Endometrial microvascular endothelial cells (primary cell): Measurements from ENCODE around the gene ALDH2. TPM values are rescaled to one million over a fixed set of nuclear protein-coding genes. Genes with fewer than 3 reads are reported as not detected.
"Not testable (repeated sequence)": the region's sequence is repeated elsewhere in the genome, so short reads cannot be mapped to it uniquely, and the experiment has no call there.

Experiments used
- in situ Hi-C: cut with HindIII; loops from 2 replicates; pipeline ENCODE4 v1.10.0; 2017; ENCODE audit warnings: low sequenced_read_pairs, low pct_unique_long_range_greater_than_20kb; ENCODE audit errors: inconsistent ontology term
- total RNA-seq: library from RNA; depleted of rRNA; stranded (reverse); fragments of >200 nt; gene quantifications from one replicate; pipeline ENCODE4 v1.2.3, GENCODE V29; 2015; ENCODE audit errors: inconsistent ontology term

Gene ALDH2
- 52.8 TPM for total RNA-seq

DNA sequence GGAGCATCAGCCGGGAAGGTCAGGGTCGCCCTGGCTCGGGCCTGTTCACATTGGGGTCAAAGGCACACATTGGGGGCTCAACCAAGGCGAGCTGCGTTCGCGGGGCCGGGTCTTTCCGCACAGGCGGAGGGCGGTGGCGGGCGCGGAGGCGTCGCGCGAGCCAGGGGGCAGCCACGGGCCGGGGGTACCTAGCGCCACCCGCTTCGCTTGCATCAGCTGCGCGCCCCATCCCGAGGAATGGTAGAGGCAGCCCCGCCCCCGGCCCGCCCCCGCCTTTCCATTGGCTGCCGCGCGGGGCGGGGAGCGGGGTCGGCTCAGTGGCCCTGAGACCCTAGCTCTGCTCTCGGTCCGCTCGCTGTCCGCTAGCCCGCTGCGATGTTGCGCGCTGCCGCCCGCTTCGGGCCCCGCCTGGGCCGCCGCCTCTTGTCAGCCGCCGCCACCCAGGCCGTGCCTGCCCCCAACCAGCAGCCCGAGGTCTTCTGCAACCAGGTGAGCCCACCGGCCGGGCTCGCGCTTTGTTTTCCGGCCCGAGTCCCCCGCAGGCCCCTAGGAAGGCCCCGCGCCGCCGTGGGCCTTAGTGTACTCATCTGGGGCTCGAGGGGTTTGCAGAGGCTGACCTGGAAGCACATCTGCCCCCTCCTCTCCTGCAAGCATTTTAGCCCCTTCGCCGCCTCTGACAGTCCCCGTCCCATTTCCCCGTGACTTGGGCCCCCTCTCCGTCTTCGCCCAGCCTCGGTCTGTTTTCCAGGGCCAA is at the start of gene ALDH2:
ALDH2 (plus strand) TSS at position 326 of the 754 bp plus-strand sequence; CDS start at position 376, 50 bp downstream.
- in situ Hi-C loops: no loop called here

DNA sequence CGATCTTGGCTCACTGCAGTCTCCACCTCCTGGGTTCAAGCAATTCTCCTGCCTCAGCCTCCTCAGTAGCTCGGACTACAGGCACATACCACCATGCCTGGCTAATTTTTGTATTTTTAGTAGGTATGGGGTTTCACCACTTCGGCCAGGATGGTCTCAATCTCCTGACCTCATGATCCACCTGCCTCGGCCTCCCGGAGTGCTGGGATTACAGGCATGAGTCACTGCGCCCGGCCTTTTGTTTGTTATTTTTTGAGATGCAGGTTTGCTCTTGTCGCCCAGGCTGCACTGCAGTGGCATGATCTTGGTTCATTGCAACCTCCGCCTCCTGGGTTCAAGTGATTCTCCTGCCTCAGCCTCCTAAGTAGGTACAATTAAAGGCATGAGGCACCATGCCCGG is 47.4 kb upstream of the ALDH2 start:
- in situ Hi-C loops: not testable (repeated sequence)

DNA sequence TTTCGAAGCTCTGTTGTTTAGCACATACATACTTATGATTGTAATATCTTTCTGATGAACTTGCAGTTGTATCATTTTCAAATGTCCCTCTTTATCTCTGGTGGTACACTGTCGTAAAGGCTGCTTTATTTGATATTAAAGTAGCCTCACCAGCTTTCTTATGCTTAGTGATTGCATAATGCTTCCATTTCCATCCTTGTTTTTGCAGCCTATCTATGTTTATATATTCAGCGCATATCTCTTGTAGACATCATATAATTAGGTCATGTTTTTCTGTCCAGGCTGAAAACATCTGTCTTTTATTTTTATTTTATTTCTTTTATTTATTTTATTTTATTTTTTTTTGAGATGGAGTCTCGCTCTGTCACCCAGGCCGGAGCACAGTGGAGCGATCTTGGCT is 46.3 kb upstream of the ALDH2 start:
- in situ Hi-C loops: no loop called here

DNA sequence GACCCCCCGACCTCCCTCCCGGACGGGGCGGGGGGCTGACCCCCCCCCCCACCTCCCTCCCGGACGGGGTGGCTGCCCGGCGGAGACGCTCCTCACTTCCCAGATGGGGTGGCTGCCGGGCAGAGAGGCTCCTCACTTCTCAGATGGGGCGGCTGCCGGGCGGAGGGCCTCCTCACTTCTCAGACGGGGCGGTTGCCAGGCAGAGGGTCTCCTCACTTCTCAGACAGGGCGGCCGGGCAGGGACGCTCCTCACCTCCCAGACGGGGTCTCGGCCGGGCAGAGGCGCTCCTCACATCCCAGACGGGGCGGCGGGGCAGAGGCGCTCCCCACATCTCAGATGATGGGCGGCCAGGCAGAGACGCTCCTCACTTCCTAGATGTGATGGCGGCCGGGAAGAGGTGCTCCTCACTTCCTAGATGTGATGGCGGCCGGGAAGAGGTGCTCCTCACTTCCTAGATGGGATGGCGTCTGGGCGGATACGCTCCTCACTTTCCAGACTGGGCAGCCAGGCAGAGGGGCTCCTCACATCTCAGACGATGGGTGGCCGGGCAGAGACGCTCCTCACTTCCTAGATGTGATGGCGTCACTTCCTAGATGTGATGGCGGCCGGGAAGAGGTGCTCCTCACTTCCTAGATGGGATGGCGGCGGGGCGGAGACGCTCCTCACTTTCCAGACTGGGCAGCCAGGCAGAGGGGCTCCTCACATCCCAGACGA is 42.9 kb upstream of the ALDH2 start:
- in situ Hi-C loops: not testable (repeated sequence)

DNA sequence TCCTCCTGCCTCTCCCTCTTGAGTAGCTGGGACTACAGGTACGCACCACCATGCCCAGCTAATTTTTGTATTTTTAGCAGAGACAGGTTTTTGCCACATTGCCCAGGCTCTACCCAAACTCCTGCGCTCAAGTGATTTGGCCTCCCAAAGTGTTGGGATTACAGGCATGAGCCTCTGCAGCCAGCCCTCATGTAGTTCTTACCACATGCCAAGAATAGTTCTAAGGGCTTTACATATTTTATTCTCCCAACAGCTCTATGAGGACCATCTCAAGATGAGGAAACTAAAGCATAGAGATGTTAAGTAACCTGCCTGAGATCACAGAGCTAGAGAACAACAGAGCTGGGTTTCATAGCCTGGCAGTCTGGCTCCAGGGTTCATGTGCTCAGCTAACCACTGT is 37.9 kb upstream of the ALDH2 start:
- in situ Hi-C loops: no loop called here

DNA sequence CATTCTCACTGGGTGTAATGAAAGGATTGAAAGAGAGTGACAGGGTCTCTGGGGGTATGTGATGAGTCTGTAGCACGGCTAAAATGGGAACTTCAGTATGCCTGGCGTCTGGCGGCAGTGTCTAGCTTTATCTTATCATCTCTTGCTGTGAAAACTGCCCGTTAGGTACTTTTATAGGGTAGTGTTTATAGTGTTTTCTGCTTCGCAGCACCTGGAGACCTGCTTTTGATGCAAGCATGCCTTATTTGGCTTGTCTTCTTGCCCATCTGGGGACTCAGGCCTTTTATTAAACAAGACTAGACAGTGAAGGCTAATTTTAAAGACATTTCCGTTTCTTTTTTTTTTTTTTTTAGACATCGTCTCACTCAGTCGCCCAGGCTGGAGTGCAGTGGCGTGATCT is 36.3 kb upstream of the ALDH2 start:
- in situ Hi-C loops: no loop called here

DNA sequence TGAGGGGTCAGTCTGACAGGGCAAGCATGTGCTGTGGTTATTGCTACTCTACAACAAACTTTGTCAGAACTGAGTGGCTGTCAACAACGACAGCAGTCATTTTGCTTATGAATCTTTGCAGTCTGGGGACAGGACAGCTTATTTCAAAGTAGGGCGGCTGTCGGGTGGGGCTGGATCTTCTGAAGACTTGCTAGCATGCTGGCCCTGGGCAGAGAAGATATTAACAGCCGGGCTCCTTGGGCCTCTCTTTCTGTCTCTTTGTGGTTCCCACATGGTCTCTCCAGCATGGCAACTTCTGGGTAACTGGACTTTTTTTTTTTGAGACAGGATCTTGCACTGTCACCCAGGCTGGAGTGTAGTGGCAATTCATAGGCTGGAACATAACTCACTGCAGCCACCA is 33.9 kb upstream of the ALDH2 start:
- in situ Hi-C loops: no loop called here

DNA sequence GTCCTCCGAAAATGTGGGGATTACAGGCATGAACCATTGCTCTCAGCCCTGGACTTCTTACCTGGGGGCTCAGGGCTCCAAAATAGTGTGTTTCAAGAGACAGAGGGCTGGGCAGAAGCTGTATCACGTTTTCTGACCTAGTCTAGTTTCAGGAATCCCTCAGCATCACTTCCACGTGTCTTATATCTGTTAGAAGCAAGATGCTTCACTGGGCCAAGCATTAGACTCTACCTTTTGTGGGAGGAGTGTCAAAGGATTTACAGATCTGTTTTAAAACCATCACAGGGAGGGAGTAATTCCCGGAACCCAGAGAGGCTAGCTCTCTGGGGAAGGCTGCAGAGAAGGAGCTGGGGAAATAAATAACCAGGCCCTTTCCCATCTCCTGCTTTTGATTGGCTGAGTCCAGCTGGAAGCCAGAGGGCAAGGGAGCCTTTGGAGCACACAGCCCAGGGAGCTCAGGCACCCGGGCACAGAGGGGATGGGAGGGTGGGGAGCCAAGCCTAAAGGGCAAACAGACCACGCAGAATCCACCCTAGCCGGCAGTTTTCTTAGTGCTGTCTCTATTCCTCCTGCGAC is 33.3 kb upstream of the ALDH2 start:
- in situ Hi-C loops: no loop called here

DNA sequence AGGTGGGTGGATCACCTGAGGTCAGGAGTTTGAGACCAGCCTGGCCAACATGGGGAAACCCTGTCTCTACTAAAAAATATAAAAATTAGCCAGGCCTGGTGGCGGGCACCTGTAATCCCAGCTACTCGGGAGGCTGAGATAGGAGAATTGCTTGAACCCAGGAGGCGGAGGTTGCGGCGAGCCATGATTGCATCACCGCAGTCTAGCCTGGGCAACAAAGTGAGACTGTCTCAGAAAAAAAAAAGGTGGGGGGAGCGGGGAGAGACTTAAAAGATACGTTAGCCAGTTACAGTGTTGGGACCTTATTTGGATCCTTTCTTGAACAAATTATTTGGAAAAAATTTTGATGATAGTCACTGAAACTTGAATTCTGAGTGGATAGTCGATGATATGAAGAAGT is 27.2 kb upstream of the ALDH2 start:
- in situ Hi-C loops: not testable (repeated sequence)

DNA sequence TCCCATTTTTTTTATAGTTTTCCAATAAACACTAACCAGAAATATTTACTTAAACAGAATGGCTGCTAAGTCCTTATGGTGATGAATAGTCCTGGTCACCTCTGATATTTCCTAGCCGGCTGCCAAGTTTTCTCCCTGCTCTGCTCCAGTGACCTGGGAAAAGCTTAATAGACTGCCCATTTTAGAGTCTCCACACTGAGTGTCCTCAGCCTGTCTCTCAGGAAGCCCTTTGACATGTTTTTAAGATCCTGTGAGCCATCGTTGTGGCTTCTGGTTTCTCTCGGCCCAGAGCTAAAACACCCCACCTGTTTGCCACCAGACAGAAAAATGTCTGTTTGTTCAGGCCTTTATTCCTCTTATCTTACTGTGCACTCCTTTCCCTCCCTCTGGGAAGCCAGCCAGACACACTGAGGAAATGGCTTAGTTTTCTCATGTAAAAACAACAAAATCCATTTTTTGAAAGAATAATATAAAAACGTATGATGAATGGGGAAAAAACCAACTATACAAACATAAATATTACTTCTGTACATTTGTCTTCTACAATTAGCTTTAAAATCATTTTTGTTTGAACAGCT is 25.4 kb upstream of the ALDH2 start:
- in situ Hi-C loops: no loop called here

DNA sequence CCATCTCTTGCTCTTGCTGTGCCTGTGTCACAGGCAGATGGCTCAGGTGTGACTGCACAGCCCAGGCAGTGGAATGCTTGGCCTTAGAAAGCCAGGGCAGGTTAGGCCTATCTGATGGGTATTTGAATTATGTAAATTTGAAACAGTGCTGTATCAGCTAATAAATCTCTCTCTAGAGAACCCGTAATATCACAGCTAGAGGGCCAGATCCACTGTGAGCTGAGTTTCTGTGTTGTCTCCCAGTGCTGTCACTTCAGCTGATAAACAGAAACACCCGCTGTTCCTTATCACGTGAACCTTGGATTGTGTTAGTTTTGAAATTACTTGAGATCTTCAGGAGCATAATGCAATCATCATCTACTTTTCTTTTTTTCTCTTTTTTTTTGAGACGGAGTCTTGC is 21.5 kb upstream of the ALDH2 start:
- in situ Hi-C loops: no loop called here

DNA sequence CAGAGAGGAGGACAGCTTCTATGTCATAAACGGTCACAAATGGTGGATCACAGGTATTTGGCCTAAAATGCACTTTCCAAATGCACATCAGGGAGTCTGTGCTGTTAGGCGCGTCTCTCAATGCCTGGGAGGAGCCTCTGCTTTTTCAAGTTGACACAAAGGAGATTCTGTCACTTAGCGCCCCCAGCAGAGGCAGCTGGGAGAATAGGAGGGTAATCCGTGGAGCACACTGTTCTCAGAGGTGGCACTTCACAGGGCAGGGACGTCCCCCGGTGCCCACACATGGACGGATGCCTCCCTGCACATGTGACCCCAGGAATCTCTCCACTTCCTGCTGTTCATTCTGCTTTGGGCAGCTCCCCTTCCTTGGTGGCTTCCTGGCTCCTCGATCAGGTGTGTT is 19.4 kb upstream of the ALDH2 start:
- in situ Hi-C loops: no loop called here

DNA sequence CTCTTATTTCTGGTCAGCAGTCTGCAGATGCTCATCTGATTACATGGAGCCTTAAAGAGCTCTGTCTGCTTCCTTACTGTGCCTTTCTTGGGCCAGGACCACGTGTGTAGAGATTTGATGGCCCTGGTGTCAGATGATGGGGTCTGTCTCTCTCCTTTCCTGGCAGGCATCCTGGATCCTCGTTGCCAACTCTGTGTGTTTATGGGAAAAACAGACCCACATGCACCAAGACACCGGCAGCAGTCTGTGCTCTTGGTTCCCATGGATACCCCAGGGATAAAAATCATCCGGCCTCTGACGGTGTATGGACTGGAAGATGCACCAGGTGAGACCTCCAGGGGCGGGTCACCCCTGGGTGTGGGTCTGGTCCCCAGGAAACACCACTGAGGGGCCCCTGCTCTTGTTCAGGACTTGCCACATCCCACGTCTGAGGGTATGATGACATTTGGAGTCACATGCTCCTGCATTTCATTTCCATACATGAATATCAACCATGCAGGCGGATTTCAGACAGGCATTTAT is 18.5 kb upstream of the ALDH2 start:
- in situ Hi-C loops: no loop called here

DNA sequence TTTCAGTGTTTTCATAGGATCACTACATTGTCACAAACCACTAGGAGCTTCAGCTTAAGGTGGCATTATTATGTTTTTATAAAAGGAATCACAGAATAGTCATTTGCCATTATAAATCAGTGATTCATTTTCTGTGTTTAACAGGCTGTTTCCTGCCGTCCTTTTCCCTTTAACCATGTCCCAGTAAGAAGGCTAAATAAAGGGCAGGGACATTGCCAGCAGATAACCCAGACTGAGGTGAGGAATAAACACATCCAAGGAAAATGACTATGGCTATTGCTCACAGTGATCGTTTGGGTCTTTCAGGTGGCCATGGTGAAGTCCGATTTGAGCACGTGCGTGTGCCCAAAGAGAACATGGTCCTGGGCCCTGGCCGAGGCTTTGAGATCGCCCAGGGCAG is 17.9 kb upstream of the ALDH2 start:
- in situ Hi-C loops: no loop called here

DNA sequence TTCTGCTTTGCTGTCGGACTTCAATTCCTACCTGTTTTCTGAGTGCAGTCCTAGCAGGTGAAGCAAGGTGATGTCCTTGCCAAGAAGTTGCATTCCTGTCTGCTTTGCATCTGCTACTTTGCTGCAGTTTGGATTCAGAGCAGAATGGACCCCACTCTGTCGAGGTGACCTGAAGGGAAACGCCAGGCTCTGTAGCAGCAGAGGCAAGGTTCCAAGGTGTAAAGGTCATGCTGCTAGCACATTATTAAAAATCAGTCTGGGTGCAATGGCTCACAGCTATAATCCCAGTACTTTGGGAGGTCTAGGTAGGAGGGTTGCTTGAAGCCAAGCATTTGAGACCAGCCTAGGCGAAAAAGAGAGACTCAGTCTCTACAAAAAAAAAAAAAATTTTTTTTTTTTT is 17.3 kb upstream of the ALDH2 start:
- in situ Hi-C loops: no loop called here

DNA sequence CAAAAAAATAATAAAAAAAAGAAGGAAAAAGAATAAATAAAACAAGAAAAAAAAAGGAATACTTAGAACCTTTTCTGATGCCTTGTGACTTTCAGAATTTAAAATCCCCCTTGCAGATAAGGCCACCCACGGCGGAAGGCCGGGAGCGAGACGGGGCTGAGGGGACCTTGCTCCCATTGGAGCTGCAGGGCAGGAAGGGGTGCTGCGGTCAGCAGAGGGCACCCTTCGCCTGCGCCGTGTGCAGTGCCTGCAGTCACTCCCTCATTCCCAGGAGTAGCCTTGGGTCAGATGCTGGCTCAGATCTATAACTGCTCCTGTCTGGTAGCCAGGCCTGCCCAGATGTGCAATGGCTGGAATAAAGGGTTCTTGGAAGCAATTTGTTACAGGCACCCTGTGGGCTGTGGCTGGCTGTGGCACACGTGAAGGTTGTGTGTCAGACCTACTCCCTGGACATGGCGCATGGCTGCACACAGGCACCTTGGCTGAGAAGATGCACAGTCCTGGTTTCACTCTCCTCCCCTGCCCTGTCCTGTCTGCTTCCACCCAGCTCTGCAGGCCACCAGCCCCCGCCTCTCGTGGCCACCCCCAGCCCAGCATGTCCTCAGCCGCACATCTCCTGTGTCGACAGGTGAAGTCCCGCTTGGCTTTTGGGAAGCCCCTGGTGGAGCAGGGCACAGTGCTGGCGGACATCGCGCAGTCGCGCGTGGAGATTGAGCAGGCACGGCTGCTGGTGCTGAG is 13.4 kb upstream of the ALDH2 start:
- in situ Hi-C loops: no loop called here

DNA sequence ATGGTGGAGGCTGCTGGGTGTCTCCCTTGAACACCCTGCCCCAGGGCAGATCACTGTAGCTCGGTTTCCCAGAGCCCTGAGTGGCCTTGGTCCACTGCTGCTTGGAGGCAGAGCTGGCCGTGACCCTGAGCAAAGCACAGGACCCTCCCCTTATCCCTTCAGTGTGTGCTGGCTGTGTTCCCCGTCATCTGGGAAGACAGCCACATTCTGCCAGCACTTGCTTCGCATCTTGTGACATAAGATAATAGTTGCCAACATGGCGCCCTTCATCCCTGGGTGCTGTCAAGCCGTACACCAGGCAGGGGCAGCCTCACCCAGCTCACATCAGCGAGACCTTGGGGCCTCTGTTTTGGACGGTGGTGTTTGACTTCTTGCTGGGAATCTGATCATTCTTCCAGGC is 12.1 kb upstream of the ALDH2 start:
- in situ Hi-C loops: no loop called here

DNA sequence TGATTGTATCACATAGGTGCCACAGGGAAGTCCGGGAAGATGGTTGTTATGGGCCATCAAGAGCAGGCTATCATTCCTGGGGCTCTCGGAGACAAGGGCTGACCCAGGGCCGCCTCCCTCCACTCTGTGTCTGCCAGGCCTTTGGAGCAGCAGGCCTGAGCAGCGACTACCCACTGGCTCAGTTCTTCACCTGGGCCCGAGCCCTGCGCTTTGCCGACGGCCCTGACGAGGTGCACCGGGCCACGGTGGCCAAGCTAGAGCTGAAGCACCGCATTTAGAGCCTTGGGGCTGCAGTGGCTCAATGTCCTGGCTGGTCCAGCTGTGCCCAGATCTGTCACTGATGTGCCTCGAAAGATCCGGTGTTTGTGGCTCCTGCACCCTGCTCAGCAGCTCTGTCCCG is 10.5 kb upstream of the ALDH2 start:
- in situ Hi-C loops: no loop called here

DNA sequence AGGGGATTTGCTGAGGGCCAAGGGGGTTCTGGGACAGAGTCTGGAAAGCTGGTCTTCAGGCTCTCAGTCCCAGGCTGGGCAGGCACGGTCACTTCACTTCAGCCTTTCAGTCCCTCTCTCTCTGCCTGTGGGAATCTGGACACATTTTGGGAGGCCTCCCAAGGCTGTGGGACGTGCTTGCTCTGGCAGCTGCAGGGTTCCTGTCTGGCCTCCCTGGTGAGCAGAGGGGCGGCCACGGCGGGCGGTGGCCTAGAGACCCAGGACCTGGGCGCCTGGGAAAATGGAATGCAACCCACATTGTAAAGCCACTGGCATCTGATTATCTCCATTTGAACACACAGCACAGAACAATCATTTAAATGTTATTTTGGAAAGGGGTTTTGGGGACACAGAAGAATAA is 10.1 kb upstream of the ALDH2 start:
- in situ Hi-C loops: no loop called here
